Lung (tissue), 12 donors: ENCODE measurements around the gene FKBP4. TPM values are rescaled to one million over a fixed set of nuclear protein-coding genes. Genes with fewer than 3 reads are reported as not detected.

Source experiments
- ATAC-seq: fragments of 200-7000 bp; cut with Tn5 transposase; one replicate; pipeline ENCODE4 v1.9.1; 2020; ENCODE audit warnings: moderate number of reproducible peaks; ENCODE audit not compliant: insufficient read depth, low FRiP score
- DNase-seq, 3 donors: peaks; one replicate each; pipeline ENCODE4 v3.0.0-alpha.2; 2013 to 2017
- H3K27ac ChIP-seq, 2 donors: one replicate each; pipeline ENCODE4 v1.5.1; 2013; ENCODE audit warnings: mild to moderate bottlenecking in 2 of 2, moderate library complexity in 2 of 2, control low read depth in 1 of 2, inconsistent platforms in 1 of 2, low read depth in 1 of 2, low read length in 1 of 2
- H3K27me3 ChIP-seq, 3 donors: one replicate each; pipeline ENCODE4 v1.5.1; 2013; ENCODE audit warnings: low read length in 2 of 3; ENCODE audit not compliant: control insufficient read depth in 3 of 3, insufficient read depth in 3 of 3
- H3K36me3 ChIP-seq, 4 donors: one replicate each; pipeline ENCODE4 v1.5.1; 2013; ENCODE audit warnings: low read length in 4 of 4, mild to moderate bottlenecking in 1 of 4, moderate library complexity in 1 of 4; ENCODE audit not compliant: control insufficient read depth in 4 of 4, insufficient read depth in 4 of 4
- H3K4me1 ChIP-seq, 5 donors: one replicate each; pipeline ENCODE4 v1.5.1; 2013; ENCODE audit warnings: low read length in 5 of 5, mild to moderate bottlenecking in 2 of 5, moderate library complexity in 1 of 5; ENCODE audit not compliant: control insufficient read depth in 5 of 5, insufficient read depth in 5 of 5
- H3K4me3 ChIP-seq: one replicate; pipeline ENCODE4 v1.5.1; 2013; ENCODE audit warnings: mild to moderate bottlenecking, control low read depth, moderate library complexity
- H3K9ac ChIP-seq, 2 donors: one replicate each; pipeline ENCODE4 v1.5.1; 2013; ENCODE audit warnings: low read length in 2 of 2, control low read depth in 1 of 2; ENCODE audit not compliant: insufficient read depth in 1 of 2
- H3K9me3 ChIP-seq, 4 donors: one replicate each; pipeline ENCODE4 v1.5.1; 2013; ENCODE audit warnings: low read length in 3 of 4, mild to moderate bottlenecking in 1 of 4, moderate library complexity in 1 of 4; ENCODE audit not compliant: control insufficient read depth in 4 of 4, insufficient read depth in 3 of 4
- WGBS, 2 donors: extraction: QIAGEN DNeasy Blood & Tissue Kit; methylation state at CpG; one replicate each; pipeline ENCODE4 v1.1.7; 2013; 5-methylcytosine and 5-hydroxymethylcytosine counted together
- polyA plus RNA-seq, 2 donors: library from polyadenylated mRNA; stranded (reverse); fragments of 200-250 nt; gene quantifications; one replicate each; pipeline ENCODE4 v1.2.1, GENCODE V29; 2013
- total RNA-seq, 2 donors: library from RNA; depleted of rRNA in 1 of 2; stranded (reverse); fragments of >200 nt in 1 of 2; gene quantifications; one replicate each; pipeline ENCODE4 v1.2.1, GENCODE V29; 2014 to 2021
- TF ChIP-seq, protein P1 (sequence below): IDR thresholded peaks from 2 replicates; pipeline ENCODE4 v1.5.1; 2012; ENCODE audit warnings: mild to moderate bottlenecking; ENCODE audit errors: control extremely low read depth, extremely low read depth
- donor health status: control.
- donor health status: control.
- donor health status: Bipolar disorder and iron deficiency.
- donor health status: healthy.
- donor health status: DM: yes; HTN: yes; CAD: no.

FKBP4 gene
- total and polyA plus RNA-seq, 4 donors, result 26.7 to 69.8 (median 43.6) TPM

DNA sequence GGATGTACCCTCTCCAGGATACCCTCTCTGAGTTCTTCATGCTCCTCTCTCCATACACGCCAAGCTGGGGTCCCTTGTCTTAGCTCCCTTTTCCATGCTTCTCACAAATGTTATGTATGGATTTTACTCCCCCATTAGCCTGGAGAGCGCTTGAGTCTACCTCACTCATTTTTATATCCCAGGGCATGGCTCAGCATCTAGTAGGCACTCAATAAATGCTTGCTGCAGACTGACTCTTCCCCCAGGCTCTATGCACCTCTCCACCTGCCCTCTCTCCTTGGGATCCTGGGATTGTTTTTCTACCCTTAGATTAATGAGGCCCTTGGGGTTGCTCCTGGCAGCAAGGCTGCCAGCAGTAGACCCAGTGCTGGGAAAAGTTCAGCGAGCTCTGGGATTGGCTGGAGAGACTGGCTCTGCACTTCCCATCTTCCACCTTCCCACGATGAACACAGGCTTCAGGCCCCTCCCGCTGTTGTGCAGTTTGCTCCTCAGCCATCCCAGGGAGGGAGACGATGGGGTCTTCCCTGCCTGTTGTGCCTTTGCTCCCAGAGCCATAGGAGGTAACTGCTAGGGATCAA lies 37.9 kb downstream of the FKBP4 start:
- Histone ChIP-seq H3K4me3 (no peak overlapping the region), H3K27me3 (no peaks in the 10 kb centered on the region), H3K9me3 (no peaks in the 10 kb centered on the region), H3K4me1 (peaks cover 0 to 20% (median 8%) of the 10 kb centered on the region in 5 donors), H3K9ac (no peak overlapping the region), H3K27ac (no peak overlapping the region), H3K36me3 (peaks cover 2 to 14% (median 10%) of the 10 kb centered on the region in 4 donors)
- DNase-seq (no peak), ATAC-seq (no peak)
- TF ChIP-seq, protein P1, sequence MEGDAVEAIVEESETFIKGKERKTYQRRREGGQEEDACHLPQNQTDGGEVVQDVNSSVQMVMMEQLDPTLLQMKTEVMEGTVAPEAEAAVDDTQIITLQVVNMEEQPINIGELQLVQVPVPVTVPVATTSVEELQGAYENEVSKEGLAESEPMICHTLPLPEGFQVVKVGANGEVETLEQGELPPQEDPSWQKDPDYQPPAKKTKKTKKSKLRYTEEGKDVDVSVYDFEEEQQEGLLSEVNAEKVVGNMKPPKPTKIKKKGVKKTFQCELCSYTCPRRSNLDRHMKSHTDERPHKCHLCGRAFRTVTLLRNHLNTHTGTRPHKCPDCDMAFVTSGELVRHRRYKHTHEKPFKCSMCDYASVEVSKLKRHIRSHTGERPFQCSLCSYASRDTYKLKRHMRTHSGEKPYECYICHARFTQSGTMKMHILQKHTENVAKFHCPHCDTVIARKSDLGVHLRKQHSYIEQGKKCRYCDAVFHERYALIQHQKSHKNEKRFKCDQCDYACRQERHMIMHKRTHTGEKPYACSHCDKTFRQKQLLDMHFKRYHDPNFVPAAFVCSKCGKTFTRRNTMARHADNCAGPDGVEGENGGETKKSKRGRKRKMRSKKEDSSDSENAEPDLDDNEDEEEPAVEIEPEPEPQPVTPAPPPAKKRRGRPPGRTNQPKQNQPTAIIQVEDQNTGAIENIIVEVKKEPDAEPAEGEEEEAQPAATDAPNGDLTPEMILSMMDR, result no peak
- WGBS, 2 donors, result 77 to 87% methylated on average over 6 of the region's 6 CpGs

DNA sequence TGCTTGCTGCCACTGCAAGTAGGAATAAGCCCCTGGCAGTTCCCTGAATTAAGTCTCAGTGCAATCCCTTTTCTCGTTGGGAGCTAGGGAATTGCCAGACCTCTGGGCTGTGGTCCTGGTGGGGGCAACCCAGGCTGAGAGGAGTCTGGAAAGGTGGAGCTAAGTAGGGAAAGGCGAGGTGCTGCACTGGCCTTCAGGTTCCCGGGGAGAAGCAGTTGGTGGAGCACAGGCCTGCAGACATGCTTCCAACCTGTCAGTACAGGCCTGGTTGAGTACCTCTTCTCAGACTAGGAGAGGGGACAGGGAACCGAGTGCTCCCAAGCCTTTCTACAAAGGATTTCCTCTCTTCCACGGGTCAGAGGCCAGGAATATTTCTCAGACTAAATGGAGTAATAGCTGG lies 38.6 kb downstream of the FKBP4 start:
- peaks cover under 1 to 9% (median 8%) of the 10 kb centered on the region in 4 donors for H3K36me3 ChIP-seq
- DNase-seq, result no peak
- no peaks in the 10 kb centered on the region for H3K27me3 ChIP-seq
- no peak overlapping the region for H3K4me3 ChIP-seq
- no peak for ATAC-seq
- no peaks in the 10 kb centered on the region for H3K9me3 ChIP-seq
- TF ChIP-seq, protein P1, result no peak
- WGBS, 2 donors, result 58 to 74% methylated on average over 5 of the region's 5 CpGs
- no peak overlapping the region for H3K9ac ChIP-seq
- H3K27ac ChIP-seq, result no peak overlapping the region
- H3K4me1 ChIP-seq, result peaks cover 0 to 20% (median 8%) of the 10 kb centered on the region in 5 donors

DNA sequence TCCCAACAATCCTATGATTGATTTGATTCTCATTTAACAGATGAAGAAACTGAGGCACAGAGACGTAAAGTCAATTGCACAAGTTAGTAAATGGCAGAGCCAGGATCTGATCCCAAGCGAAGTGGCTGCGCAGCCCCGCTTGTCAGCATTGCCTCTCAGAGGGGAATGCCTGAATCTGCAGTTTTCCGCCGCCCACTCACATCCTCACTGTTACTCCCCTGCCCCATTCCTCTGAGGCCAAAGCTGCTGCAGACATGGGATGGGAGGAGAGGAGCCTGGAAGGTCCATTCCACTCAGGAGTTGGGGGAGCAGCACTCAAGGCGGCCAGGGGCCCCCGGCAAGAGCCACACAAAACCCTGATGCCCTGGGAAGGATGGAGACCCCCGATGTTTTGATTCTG lies 39.0 kb downstream of the FKBP4 start:
- peaks cover 0 to 20% (median 8%) of the 10 kb centered on the region in 5 donors for H3K4me1 ChIP-seq
- 83 to 95% methylated on average over 9 of the region's 9 CpGs for WGBS, 2 donors
- H3K36me3 ChIP-seq, result peaks cover 0 to 8% (median 7%) of the 10 kb centered on the region in 4 donors
- DNase-seq, result peak in 1 of 3 donors; percentile 15
- no peak overlapping the region for H3K27ac ChIP-seq
- TF ChIP-seq, protein P1, result no peak
- H3K4me3 ChIP-seq, result no peak overlapping the region
- H3K27me3 ChIP-seq, result no peaks in the 10 kb centered on the region
- no peaks in the 10 kb centered on the region for H3K9me3 ChIP-seq
- ATAC-seq, result no peak
- H3K9ac ChIP-seq, result no peak overlapping the region
